C4-2B (cell line): ENCODE data around the gene TNFRSF8.

Experiments
- ZFX ChIP-seq: fragments of 450-650 bp; IDR thresholded peaks from 2 replicates; pipeline ENCODE4 v1.6.1; 2017
- TF ChIP-seq, protein P1 (sequence below): fragments of 450-650 bp; conservative IDR thresholded peaks from 2 replicates; pipeline ENCODE4 v1.5.1; 2017; ENCODE audit warnings: mild to moderate bottlenecking

DNA sequence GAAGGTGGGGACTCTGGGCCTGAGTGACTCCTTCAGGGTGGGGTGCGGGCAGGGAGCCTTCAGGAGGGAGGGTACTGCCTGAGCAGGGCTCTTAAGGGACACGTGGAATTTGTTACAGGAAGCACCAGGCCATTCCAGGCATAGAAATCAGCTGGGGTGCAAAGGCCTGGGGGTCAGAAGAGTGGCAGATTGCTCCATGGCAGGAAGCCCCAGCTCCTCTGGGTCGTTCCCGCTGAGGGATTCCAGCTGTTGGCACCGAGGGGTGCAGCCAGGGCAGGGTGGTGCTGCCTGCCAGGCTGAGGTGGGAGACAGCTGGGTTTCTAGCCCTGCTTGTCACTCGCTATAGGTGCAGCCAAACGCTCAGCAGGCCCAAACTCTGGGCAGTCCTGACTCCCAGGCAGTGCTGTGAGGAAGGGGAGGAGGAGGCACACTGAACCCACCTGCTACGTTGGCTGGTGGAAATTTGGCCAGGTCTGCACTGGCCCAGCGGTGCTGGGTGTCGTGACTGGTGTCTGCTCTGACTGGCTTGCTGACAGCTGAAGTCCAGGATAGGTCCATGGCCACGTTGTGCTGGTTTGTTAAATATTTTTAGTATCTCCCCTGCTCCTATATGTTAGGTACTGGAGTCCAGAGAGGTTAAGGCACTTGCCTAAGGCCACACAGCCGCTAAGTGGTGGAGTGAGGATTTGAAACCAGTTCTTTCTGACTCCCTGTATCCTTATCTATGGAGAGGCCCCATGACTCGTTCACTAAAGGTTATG, 123.0 kb downstream of the TNFRSF8 start:
- TF ChIP-seq, protein P1, sequence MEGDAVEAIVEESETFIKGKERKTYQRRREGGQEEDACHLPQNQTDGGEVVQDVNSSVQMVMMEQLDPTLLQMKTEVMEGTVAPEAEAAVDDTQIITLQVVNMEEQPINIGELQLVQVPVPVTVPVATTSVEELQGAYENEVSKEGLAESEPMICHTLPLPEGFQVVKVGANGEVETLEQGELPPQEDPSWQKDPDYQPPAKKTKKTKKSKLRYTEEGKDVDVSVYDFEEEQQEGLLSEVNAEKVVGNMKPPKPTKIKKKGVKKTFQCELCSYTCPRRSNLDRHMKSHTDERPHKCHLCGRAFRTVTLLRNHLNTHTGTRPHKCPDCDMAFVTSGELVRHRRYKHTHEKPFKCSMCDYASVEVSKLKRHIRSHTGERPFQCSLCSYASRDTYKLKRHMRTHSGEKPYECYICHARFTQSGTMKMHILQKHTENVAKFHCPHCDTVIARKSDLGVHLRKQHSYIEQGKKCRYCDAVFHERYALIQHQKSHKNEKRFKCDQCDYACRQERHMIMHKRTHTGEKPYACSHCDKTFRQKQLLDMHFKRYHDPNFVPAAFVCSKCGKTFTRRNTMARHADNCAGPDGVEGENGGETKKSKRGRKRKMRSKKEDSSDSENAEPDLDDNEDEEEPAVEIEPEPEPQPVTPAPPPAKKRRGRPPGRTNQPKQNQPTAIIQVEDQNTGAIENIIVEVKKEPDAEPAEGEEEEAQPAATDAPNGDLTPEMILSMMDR, result no peak
- TF ChIP-seq ZFX, result no peak
